AG20443 (cell line): ENCODE data around the gene AADACL4.
"Not testable (repeated sequence)": the region's sequence is repeated elsewhere in the genome, so short reads cannot be mapped to it uniquely, and the experiment has no call there.

ENCODE experiments used
- DNase-seq: peaks from one replicate; pipeline ENCODE4 v3.0.0; 2012; ENCODE audit warnings: low spot score, mixed read lengths

The AADACL4 gene

DNA sequence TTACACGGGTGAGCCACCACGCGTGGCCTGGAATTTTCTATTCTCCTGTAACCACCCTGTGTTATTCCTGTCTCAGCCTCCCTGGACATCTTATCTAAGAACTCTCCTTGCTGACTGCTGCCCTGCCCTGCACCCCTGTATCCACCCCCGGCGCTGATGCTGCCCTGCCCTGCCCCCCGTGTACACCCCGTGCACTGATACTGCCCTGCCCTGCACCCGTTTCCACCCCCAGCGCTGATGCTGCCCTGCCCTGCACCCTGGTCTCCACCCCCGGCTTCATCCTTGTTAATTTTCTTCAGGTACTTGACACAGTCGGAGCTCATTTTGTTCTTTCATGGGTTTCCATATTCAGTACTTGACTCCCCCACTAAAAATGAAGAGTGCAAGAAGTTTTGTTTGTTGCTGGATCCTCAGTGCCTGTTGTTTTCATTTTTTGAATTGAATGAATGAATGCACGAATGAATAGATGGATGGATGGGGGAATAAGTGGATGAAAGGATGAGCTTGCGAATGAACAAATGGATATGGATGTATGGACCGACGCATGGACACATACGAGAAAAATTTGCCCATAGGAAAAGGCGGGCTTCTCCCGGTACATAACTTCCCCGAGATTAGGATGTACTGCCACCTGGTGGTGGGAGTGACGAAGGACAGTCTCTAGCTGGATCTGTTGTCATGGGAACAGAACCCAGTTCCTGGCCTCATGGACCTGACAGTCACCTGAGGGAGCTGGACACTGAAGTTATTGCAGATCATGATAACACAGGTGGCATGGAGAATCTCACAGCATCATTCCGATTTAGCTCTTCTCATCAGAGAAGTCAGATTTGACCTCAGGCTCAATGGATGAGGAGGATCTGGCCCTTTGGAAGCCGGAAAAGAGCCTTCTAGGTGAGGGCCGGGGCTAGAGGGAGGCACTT lies 14.9 kb downstream of the AADACL4 start:
- DNase-seq: peak; percentile 95

GRCh38 chr1:12661606-12662219 lies 17.8 kb downstream of the AADACL4 start:
- no peak for DNase-seq

DNA sequence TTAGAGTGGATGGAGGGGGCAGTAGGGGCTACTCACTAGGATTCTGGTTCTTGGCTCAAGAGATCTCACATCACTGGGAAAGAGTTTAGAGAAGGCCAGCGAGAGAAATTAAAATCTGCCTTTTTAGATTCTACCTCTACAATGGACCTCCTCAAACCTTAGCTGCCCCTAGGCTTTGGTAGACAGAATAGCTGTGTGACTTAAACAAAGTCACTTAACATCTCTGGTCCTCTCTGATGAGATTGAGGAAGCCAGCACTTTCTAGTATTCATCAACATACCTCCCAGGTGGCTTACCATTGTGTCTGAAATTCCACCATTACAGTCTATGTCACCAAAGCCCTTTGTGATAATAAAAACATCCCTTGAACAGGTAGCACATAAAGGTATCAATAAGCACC lies 18.7 kb downstream of the AADACL4 start:
- no peak for DNase-seq

DNA sequence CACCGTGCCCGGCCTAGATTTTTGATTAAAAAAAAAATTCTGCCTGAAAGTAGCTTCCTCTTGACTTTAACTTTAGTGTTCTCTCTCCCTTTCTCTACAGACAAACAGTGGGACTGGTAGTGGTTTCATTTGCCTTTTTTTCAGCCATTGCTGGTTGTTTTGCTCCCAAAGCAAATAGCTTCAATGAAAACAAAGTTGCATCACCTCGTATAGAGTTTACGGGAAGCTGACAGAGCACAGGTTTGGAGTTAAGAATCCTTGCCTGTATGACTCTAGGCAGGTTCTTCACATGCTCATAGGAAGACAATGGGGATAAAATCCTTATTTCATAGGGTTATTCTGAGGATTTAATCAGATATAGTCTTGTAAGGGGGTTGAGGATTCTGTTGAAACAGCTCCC lies 21.6 kb downstream of the AADACL4 start:
- DNase-seq: no peak

DNA sequence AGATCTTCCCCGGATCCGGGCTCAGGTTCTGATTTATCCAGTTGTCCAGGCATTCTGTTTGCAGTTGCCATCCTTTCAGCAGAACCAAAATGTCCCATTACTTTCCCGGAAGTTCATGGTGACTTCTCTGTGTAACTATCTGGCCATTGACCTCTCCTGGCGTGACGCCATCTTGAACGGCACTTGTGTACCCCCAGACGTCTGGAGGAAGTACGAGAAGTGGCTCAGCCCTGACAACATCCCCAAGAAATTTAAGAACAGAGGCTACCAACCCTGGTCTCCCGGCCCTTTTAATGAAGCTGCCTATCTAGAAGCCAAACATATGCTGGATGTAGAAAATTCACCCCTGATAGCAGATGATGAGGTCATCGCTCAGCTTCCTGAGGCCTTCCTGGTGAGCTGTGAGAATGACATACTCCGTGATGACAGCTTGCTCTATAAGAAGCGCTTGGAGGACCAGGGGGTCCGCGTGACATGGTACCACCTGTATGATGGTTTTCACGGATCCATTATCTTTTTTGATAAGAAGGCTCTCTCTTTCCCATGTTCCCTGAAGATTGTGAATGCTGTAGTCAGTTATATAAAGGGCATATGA lies 22.4 kb downstream of the AADACL4 start:
- DNase-seq: no peak

GRCh38 chr1:12669529-12670068 lies 25.7 kb downstream of the AADACL4 start:
- DNase-seq: no peak

DNA sequence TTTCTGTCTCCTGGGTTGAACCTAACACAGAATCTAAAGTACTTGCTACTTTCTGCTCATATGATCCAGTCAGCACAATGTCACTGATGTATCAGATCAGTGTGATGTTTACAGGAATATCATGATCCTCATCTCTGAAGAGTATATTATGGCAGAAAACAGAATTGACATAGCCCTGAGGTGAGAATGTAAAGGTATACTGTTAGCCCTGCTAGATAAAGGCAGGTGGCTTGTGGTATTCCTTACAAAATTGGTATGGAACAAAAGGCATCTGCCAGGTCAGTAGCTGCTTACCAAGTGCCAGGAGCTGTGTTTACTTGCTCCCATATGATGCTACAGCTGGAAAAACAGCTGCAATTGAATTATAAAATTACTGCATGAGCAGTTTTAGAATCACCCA lies 30.5 kb downstream of the AADACL4 start:
- DNase-seq: no peak

- DNase-seq: not testable (repeated sequence)
Observed at GRCh38 chr1:12676122-12676521, 32.2 kb downstream of the AADACL4 start.

DNA sequence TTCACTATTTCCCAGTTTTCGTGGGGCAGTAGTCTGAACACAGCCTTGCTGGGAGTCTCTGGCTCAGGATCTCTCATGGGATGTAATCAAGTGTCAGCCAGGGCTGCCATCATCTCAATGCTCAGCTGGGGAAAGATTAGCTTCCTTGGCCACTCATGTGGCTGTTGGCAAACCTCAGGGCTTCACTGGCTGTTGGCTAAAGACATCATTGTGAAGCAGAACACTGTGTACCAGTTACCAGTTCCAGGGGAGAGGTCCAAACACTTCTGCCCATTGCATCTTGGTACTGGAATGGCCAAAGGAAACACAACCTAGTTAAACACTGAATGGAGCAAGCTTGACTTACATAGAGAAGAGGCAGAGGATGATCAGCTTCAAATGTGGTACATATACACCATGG lies 33.7 kb downstream of the AADACL4 start:
- DNase-seq: no peak

- no peak for DNase-seq
Observed at GRCh38 chr1:12678350-12678749, 34.5 kb downstream of the AADACL4 start.

- DNase-seq: no peak
Observed at GRCh38 chr1:12678820-12679219, 34.9 kb downstream of the AADACL4 start.

DNA sequence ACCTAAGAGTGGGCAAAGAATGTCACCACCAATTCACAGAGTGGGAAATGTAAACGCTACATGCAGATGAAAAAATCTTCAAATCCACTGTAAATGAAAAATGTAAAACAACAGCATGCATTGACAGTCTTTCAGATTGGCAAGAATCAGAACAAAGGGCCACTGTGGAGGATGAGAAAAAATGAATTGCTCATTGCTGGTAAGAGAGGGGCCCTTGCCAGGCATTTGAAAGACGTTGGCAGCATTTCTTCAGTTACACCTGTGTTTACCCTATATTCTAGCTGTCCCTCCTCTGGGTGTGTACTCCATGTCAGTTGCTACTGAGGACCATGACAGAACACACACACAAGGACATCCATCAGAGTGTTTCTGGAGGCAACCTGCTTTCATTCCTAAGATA lies 46.3 kb downstream of the AADACL4 start:
- DNase-seq: no peak

GRCh38 chr1:12692967-12693782 lies 49.3 kb downstream of the AADACL4 start:
- no peak for DNase-seq

DNA sequence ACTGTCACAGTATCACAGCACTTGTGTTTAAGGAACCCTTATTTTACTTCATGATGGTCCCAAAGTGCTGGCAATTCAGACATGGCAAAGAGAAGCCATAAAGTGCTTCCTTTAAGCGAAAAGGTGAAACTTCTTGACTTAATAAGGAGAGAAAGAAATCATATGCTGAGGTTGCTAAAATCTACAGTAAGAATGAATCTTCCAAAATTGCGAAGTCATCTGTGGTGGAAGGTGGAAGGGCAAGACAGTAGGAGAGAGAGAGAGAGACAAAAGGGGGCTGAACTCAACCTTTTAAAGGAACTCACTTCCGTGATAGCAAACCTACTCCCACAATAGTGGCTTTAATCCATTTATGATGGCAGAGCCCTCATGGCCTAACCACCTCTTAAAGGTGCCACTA lies 52.8 kb downstream of the AADACL4 start:
- DNase-seq: no peak

- DNase-seq: peak; percentile 48
Observed at GRCh38 chr1:12697397-12697796, 53.5 kb downstream of the AADACL4 start.

DNA sequence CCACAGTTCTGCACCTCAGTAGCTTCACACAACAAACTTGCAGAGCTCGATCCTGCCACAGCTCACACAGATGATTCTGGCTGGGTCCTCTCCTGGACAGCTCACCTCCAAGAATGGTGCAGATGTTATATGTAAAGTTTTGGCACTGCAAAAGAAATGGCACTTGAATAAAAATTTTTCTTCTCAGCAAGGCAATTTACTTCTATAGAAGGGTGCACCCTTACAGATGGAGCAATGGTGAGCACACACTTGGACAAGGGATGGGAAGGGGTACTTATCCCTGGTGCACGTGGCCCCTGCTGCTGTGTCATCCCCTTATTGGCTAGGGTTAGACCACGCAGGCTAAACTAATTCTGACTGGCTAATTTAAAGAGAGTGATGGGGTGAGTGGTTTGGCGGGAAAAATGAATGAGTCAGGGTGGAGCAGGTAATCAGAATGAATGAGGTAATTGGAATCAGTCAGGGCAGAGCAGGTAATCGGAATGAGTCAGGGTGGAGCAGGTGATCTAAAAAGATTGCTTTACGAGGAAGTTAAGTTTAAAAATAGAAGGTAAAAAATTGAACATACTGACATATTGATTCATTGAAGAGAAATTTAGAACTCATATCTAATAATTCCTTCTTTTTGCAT lies 60.1 kb downstream of the AADACL4 start:
- DNase-seq: no peak

DNA sequence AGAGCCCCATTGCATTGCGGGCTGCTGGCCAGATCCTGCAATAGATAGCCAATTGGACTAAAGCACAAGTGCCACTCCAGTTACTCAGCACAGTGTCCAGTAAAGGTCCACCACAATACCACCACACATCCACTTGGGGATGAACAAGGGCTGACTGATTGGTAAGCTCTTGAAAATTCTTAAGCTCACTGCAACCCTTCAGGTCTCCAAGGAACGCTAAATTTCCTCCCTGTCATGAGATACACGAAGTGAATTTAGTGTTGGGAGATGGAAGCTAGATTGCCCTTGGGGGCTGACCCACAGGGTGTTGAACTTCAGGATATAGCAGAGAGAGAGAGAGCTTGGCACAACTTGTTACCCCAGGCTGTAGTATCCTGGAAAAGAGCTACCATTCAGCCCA lies 62.2 kb downstream of the AADACL4 start:
- no peak for DNase-seq

DNA sequence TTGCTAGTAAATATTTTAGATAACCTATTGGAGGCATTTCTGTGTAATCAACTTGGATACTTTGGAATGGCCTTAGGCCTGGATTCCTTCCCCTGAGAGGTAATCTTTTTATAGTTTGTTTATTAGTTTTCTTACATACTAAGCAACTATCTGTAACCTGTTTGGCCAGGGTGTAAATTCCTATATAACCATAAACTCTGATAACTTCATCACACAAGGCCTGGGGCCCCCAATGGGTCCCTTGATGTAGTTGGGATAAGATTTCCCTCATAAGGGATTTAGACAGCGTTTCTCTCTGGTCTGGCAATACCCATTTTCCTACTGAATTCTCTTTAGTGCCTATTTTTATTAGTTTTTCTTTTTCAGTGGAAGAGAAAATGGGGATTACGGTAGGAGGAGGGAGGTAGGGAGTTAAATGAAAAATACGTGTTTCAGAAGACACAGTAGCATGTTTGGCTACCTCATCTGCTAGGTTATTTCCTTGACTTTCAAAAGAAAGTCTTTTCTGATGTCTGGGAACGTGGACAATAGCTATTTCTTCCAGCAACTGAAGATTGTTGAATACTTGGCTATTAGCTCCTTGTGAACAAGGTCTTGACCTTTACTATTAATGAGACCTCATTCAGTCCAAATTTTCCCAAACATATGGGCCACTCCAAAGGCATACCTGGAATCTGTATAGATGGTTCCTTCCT lies 64.7 kb downstream of the AADACL4 start:
- DNase-seq: no peak

DNA sequence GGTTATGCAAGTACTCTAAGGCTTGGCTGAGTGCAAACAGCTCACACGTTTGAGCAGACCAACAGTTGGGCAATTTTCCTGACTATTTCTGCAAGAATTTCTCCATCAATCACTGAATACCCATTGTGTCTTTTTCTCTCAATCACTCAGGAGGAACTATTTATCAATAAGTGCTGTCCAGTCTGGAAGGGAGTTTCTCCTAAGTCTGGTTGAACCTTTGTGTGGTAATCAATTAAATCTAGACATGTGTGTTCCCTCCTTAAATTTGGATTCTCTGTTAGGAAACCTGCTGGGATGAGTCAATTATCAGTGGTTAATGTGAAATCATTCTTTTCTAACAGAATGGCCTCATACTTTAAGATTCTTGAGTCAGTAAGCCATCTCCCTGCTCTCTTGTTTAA lies 65.2 kb downstream of the AADACL4 start:
- peak; percentile 30 for DNase-seq

GRCh38 chr1:12709696-12710095 lies 65.8 kb downstream of the AADACL4 start:
- DNase-seq: peak; percentile 23

- peak; percentile 30 for DNase-seq
Observed at GRCh38 chr1:12711536-12711935, 67.7 kb downstream of the AADACL4 start.
